ENCODE measurements around the gene NOX5. TPM values are rescaled to one million over a fixed set of nuclear protein-coding genes. Genes with fewer than 3 reads are reported as not detected.

The NOX5 gene
- polyA plus RNA-seq, 1 experiment = 0.15 TPM

GRCh38 chr15:69082554-69082953, 68.1 kb downstream of the NOX5 start:
- CTCF ChIA-PET = interaction anchor here (1.2 to 1.5 kb wide), 3 partner anchors 79 to 381 kb away, joined by 3 to 4 read pairs (median 3); no protein-coding TSS in a partner anchor
- Histone ChIP-seq H3K4me3 (ENCODE audit: low read depth, low read length) (no peak overlapping the region), H3K27me3 (ENCODE audit: control insufficient read depth, insufficient read depth, low read length) (peaks cover 10% of the 10 kb centered on the region), H3K9me3 (ENCODE audit: control insufficient read depth, insufficient read depth, low read length) (0 out of 2 replicates have a peak, but pooled peaks cover 4% of the 10 kb centered on the region), H3K27ac (ENCODE audit: low read depth, low read length) (no peak overlapping the region)
- no peak for TF ChIP-seq CTCF (IDR thresholded peaks at IDR 0.05; ENCODE audit: low read depth, low read length)
- POLR2A ChIA-PET = interaction anchor here (0.8 kb wide), 1 partner anchor 11 kb away, joined by 3 read pairs; no protein-coding TSS in a partner anchor
- DNase-seq (ENCODE audit: low read depth, low spot score) = no peak

- H3K9me3 ChIP-seq (ENCODE audit: control insufficient read depth, insufficient read depth, low read length) = 0 out of 2 replicates have a peak, but pooled peaks cover 4% of the 10 kb centered on the region
- H3K27ac ChIP-seq (ENCODE audit: low read depth, low read length) = no peak overlapping the region
- TF ChIP-seq CTCF (IDR thresholded peaks at IDR 0.05; ENCODE audit: low read depth, low read length) = no peak
- ChIA-PET CTCF (interaction anchor here (0.6 kb wide), 1 partner anchor 170 kb away, joined by 8 read pairs; no protein-coding TSS in a partner anchor), POLR2A (no interaction called here)
- DNase-seq (ENCODE audit: low read depth, low spot score) = no peak
- H3K27me3 ChIP-seq (ENCODE audit: control insufficient read depth, insufficient read depth, low read length) = peaks cover 17% of the 10 kb centered on the region
- no peak overlapping the region for H3K4me3 ChIP-seq (ENCODE audit: low read depth, low read length)
Measured at GRCh38 chr15:69084404-69085030, 70.0 kb downstream of the NOX5 start.

GRCh38 chr15:69085325-69086081, 71.0 kb downstream of the NOX5 start:
- POLR2A ChIA-PET = no interaction called here
- no peak overlapping the region for H3K4me3 ChIP-seq (ENCODE audit: low read depth, low read length)
- H3K9me3 ChIP-seq (ENCODE audit: control insufficient read depth, insufficient read depth, low read length) = 0 out of 2 replicates have a peak, but pooled peaks cover 4% of the 10 kb centered on the region
- CTCF ChIA-PET = no interaction called here
- peaks cover 20% of the 10 kb centered on the region for H3K27me3 ChIP-seq (ENCODE audit: control insufficient read depth, insufficient read depth, low read length)
- no peak for TF ChIP-seq CTCF (IDR thresholded peaks at IDR 0.05; ENCODE audit: low read depth, low read length)
- DNase-seq (ENCODE audit: low read depth, low spot score) = no peak
- no peak overlapping the region for H3K27ac ChIP-seq (ENCODE audit: low read depth, low read length)

- no peak for TF ChIP-seq CTCF (IDR thresholded peaks at IDR 0.05; ENCODE audit: low read depth, low read length)
- CTCF ChIA-PET = no interaction called here
- DNase-seq (ENCODE audit: low read depth, low spot score) = no peak
- POLR2A ChIA-PET = no interaction called here
- H3K27ac ChIP-seq (ENCODE audit: low read depth, low read length) = no peak overlapping the region
- H3K9me3 ChIP-seq (ENCODE audit: control insufficient read depth, insufficient read depth, low read length) = 0 out of 2 replicates have a peak, but pooled peaks cover 4% of the 10 kb centered on the region
- H3K4me3 ChIP-seq (ENCODE audit: low read depth, low read length) = no peak overlapping the region
- H3K27me3 ChIP-seq (ENCODE audit: control insufficient read depth, insufficient read depth, low read length) = peaks cover 20% of the 10 kb centered on the region
Measured at GRCh38 chr15:69086427-69087204, 72.1 kb downstream of the NOX5 start.

Measured in AG04450 (cell line).